ENCODE data around the gene ANO7.

Gene ANO7

DNA sequence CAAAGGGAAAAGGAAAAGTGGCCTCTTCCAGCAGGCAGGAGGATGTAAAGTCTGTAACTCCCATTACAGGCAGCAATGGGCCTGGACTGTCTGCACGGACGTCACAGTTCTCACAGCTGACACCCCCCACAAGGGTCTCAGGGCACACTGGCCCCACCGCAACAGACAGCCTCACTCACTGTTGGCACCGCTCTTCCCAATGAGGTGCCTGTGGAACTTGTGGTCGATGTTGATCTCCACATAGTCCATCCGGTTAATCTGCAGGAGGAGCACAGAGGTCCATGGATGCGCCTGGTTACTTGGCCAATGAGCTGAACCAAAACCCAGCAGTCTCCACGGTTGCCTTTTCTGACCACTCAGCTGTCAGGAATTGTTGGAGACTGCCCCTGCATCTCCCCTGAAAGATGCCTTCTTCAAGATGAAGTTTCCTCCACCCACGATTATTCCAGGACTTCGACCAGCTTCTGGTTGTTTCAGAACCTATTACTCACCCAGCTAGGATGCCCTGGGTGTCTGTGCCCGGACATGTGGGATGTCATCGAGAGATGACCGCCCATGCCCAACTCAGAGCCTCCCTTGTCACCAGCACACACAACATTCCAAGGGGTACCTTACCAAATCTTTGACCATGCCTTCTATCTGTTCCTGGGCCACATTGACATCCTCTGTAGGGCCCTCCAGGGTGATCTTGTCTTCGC is 64.5 kb downstream of the ANO7 start:
- no peak for DNase-seq (ENCODE audit: low read depth in 2 of 2)

DNA sequence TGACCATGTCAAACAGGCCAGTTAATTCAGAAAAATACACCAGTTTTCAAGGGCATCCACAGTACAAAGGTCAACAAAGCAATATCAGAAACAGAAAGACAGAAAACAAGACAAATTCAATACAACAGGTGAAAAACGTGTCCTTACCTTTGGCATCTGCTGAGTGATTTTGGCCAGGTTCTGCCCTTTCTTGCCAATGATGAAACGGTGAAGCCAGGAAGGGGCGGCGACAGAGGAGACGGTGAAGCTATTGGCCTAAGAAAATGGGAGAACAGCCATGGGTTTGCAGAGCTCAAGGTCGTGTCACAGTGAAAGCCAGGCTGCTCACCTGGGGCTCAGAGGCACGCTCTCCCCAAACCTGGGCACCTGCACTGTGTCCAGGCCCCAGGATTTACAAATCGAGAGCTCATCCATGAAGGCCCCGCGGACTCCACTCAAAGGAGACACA is 66.5 kb downstream of the ANO7 start:
- no peak for DNase-seq (ENCODE audit: low read depth in 2 of 2)

DNA sequence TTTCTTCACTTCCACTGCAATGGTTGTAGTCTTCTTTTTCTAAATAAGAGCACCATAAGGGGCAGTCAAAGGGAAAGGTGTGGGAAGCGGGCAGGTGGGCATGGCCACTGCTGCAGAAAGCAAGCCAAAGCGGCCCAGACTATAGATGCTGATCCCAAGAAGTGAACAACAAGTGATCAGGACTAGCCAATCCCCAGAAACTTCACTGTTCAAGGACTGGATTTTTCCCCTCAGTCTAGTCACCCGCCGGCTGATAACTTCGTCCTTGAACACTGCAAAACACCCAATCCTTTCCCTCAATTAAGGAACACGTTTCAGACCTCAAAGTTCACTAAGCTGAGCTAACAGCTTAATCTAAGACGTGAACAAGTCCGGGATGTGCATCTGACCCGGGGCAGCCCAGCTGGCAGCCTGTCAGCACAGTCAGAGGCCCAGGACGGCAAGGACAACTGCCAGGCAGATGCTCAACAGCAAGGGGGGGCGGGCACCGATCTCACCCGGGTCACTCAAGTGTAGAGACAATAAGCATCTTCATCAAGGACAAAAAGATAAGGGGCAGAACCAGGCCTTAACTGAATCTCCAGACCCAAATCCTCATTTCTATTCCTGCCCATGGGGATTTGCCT is 67.2 kb downstream of the ANO7 start:
- DNase-seq (ENCODE audit: low read depth in 2 of 2): no peak

DNA sequence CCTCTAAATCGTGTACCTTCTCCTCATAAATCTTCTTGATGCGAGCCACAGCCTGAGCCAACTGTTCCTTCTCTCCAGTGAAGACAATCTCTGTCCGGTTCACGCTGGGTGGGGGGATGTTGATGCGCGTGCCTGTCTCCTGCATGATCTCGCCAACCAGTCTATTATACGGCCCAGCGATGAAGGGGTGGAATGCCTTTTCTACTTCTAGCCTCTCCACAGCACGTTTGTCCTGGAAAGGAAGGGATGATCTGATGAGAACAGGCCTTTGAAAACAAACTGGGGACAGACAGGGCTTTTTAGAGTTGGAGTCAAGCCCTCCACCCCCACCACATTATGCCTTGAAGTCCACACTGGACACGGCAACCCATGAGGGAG is 67.7 kb downstream of the ANO7 start:
- DNase-seq (ENCODE audit: low read depth in 2 of 2): no peak

DNA sequence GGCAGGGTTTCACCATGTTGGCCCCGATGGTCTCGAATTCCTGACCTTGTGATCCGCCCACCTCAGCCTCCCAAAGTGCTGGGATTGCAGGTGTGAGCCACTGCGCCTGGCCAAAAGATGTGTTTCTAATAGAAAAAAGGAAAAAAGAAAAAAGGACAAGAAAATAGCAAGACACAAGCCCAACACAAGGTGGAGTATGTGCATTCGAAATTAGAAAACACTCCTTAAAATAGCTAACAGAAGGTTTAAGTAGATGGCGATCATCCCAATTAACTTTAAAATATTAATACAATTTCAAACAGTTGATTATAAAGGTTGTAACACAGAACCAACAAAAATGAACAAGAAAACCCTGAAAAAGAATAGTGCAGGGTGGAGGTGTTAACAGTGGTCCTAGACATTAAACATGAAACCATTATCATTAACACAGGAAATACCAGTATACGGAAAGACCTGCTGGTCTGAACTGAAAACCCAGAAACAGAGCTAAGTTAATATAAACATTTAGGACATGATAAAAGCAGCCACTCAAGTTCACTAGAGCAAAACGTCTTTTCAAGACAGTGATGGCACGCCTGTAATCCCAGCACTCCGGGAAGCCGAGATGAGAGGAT is 69.0 kb downstream of the ANO7 start:
- no peak for DNase-seq (ENCODE audit: low read depth in 2 of 2)

DNA sequence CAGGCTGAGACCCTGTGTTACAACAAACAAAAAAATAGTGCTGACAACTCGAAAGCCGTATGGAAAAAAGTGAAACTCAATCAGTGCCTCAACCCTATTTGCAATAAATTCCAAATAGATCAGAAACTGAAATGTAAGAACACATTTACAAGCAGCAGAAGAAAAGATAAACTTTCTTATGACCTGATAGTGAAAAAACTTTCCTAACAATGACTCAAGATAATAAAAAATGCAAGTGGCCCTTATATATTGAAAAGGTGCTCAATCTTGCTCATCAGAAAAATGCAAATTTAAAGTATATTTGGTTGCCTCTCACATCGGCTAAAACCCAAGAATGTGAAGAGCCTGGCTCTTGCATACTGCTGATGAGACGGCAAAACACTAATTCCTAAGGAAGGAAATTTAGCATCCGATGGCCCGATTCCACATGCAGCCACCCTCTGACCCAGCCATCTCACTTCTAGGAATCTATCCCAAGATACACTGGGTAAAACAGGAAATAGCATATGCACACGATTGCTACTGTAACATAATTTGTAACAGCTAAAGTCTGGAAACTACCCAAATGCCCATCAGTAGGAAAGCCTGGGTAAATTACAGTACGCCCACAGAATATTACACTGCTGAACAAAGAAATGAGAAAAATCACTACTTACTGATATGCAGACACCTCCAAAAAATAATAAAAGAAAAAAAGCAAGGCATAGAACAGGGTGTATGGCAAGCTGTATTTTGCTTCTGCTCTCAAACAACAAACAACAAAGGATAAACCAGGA is 70.2 kb downstream of the ANO7 start:
- no peak for DNase-seq (ENCODE audit: low read depth in 2 of 2)

DNA sequence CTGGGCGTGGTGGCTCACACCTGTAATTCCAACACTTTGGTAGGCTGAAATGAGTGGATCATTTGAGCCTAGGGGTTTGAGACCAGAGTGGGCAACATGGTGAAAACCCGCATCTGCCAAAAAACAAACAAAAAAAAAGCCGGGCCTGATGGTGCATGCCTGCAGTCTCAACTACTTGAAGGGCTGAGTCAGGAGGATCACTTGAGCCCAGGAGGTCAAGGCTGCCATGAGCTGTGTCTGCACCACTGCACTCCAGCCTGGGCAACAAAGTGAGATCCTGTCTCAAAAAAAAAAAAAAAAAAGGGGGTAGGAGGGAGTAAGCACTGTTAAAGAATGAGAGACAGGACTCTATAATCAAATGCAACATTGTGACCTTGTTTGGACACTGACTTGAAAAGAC is 72.4 kb downstream of the ANO7 start:
- DNase-seq (ENCODE audit: low read depth in 2 of 2): no peak

DNA sequence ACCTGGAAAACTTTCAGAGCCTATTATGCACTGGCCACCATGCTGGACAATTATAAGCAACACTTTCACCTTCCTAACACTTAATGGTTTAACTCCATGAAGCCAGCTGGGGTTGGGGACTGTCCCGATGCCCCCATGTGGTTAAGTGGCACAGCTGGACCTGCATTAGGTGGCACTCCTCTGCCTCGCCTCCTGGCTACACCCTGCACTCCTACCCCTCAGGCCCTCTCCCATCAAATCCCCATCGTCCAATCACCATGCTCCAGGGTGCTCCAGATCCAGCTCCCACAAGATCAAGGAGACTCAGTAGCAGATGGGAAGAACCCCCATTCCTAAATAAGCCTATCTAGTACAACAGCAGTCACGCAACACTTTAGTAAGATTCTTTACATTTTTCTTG is 73.2 kb downstream of the ANO7 start:
- DNase-seq (ENCODE audit: low read depth in 2 of 2): no peak

DNA sequence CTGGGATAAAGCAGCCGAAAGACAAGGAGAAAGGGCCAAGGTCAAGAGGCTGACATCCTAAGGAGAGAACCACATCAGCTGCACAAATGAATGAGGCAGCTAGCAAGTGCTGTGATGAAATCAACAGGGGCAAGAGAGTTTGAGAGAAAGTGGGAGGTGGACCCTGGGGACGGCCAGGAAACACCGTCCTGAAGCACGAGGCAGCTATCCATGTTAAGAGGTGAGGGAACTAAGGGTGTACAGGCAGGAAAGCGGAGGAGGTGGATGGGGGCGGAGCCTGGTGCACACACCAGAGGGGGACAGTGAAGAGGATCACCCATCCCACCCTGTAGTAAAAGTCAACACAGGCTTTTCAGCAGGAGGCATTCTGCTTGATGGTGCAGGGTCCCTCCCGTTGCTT is 74.6 kb downstream of the ANO7 start:
- DNase-seq (ENCODE audit: low read depth in 2 of 2): no peak

DNA sequence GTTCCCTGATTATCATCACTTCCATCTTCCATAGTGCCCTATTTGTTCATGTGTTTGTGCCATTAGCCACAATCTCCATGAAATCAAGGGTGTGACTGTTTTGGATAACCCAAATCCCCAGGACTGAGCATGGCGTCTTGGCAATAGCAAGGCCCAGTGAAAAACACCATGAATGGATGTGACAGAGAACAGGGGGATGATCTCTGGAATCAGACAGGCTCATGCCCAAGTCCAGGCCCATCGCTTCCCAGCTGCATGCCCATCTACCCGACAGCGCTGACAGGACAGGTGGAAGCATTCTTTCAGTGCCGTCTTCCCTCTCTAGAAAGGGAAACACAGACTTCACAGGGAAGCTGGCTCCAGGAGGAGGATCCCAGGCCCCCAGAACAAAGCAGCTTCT is 77.0 kb downstream of the ANO7 start:
- no peak for DNase-seq (ENCODE audit: low read depth in 2 of 2)

DNA sequence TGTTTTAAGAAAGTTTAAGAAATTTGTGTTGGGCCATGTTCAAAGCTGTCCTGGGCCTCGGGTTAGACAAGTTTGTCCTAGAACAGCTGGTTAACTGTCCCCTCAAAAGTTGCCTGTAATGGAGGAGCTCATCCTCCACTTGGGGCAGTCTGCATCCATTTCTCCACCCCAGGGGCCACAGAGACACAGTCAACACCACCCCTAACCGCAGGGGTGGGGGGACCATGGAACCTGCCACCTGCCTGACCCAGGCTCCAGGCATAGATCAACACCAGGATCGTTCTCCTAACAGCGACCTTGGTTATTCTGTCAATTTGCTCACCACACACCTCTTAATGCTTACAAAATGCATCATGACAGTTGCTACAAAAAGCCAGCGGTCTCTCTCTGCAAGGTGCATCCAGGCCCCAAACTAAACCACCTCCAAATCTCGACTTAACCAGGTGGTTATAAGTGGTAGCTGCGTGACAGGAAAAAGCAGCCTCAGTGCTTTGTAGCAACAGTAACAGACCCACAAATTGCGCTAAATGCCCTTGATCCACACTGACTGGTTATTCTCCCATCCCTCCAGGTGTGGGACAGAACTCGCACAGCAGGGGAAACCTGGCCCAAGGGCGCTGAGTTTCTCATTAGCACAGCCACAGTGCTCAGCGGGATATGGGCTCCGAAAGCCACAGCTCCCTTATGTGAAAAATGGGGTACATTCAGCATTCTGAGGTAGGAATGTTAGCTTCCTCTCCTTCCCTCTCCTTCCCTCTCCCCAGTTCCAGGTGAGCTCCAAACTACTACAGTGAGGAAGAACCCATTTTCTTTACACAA is 79.0 kb downstream of the ANO7 start:
- no peak for DNase-seq (ENCODE audit: low read depth in 2 of 2)

DNA sequence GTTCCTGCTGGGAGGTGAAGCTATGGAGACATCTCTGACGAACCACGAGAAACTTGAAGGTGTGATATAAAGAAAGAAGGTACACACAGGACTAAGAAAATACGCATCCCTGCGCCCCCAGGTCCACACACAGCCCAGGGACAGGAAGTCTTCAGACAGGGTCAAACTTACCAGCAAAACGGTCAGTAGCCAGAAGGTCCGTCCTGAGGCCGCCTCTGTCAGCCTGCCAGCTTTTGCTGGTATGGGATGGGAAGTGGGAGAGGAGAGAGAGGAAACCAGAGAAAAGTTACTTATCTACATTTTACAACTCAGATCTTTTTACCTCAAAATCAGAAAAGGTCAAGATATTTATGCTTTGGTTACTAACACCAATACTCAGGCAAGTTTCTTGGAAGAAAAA is 79.8 kb downstream of the ANO7 start:
- no peak for DNase-seq (ENCODE audit: low read depth in 2 of 2)

DNA sequence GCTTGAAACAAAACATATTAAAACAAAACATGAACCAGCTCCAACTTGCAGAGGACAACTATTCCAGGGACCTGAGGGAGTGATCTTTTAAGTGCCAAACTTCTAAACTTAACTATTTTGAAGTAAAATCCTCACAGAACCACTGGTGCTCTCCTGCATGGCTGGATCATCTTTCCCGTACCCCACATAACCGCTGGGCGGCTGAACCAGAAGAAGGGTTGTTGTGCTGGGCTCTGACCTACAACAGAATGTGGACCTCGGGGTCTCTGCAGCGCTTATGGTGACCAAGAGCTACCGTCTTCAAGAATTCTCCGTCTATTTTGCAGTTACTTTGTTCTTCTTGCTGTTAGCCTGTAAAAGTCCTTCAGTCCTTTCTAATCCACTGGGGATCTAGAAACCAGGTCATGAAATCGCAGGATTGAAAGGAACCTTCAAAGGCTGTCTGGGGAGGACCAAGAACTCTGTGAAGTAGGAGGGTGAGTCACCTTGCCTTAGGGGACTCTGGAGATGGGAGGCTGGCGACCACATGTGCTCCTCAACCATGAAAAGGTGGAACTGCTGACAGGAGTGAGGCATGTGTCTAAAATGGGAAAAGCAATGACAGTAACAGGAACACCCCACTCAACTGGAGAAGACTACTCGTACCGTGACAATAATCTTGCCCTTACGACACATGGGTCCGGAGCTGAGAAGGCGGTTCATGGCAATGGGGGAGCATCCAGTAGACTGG is 80.4 kb downstream of the ANO7 start:
- no peak for DNase-seq (ENCODE audit: low read depth in 2 of 2)

DNA sequence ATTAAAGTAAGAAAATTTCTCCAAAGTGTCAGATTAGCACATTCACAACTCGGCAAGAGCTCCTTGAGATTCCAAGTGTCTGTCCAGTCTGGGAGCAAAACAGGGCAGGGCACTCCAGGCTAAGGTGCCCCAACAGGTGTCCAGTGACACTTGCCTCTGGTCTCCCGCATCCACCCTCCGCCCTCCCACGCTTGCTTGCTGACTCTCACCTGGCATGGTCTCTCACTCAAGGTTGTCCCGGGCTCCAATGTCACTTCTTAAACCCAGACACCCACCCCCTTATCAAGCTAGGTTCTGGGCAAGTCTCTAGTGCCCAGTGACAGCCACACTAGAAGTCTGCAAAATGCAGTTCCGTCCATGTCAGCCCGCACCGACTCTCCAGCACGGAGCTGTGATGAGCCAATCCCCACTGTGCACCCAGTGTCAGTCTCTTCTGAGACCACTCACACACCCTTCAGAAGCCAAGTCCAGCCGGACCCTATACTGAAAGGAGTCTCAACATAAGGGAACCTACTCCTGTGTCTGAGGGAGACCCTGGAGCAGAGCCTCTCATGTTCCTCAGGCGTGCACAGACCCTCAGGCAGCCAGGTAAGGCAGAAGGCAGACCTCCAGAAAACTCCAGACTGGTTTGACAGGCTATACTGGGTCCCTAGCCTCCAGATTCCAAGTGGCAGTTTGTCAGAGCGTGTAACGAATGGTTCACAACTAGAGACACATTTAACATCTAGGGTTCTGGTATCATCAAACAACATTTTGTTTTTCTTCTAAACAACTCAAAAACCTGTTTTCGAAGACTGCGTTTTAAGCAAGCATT is 81.4 kb downstream of the ANO7 start:
- no peak for DNase-seq (ENCODE audit: low read depth in 2 of 2)

DNA sequence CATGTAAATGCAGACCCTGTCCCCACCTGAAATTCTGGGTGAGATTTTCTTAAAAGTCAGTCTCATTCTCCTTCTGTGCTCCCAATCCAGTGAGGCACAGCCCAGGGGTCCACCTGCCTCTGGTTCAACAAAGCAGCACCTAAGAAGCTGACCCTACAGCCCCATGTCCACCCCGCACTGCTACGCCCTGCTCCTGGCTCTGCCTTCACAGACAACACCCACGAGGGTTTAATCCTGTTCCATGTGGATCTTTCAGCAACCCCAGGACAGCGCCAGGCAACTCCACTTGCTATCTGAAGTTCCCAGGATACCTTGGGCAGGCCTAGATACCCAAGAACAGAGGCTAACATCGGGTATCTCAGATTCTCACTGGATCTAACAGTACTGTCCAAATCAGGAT is 82.1 kb downstream of the ANO7 start:
- no peak for DNase-seq (ENCODE audit: low read depth in 2 of 2)

DNA sequence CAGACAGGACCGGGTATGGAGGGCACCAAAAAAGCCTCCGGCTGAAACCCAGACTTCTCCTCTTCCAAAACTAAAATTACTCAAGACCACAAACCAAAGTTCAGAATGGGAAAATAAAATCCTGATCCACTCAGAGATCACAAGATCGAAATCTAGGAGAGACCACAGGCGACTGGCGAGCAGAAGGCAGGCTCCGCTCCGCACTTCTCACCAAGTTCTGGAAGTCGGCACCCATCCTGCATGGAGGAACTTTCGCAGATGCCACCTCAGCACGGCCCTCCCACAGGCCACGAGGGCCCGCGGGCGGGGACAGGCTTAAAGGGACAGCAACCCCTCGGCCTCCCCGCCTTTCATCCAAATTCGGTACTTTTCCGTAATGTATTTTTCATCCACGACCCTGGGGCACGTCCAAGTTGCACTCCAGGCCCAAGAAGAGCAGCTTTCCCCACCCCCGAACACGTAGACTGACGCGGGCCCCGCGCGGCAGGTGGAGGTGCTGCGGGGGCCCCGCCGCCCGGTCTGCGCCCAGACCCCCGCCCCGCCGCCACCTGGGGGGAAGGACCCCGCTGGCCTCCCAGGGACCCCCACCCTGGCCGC is 83.3 kb downstream of the ANO7 start:
- DNase-seq (ENCODE audit: low read depth in 2 of 2): peak; percentile 28 to 39

DNA sequence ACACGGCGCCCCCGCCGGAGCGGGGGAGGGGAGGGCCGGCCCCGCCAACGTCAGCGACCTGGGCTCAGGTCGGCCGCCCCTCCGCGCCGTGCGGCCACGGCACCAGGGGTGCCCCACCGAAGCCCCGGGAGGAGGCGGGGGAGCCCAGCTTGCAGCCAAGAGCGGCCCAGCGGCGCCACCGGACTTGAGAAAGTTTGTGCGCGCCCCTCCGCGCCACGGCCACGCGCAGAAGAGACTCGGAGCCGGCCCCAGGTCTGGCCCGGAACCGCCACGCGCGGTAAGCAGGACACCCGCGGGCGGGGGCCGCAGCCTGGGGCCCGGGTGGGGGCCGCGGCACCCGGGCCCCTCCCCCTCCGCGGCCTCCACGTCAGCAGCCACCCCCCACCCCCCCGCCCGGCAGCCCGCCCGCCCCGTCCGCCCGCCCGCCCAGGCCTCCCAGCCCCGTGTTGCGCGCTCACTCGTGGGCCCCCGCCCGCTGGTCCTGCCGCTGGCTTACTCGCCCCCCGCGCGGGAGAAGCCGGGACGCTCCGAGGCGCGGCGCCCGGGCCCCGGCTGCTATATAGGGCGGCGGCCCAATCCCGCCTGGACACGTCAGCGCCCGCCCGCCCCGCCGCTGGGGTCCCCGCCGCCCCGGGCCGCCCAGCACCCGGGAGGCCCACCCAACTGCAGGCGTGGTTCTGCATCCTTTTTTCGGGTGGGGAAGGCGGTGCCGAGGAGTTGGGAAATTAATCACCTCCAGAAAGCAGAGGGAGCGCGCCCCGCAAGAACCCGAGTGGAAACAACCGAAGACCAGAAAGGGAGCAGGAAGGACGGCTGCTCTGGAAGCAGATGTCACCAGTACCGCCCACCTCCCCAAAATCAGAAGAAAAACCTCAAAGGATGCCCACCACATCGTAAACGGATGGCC is 84.1 kb downstream of the ANO7 start:
- DNase-seq (ENCODE audit: low read depth in 2 of 2): peak; percentile 7 to 10

DNA sequence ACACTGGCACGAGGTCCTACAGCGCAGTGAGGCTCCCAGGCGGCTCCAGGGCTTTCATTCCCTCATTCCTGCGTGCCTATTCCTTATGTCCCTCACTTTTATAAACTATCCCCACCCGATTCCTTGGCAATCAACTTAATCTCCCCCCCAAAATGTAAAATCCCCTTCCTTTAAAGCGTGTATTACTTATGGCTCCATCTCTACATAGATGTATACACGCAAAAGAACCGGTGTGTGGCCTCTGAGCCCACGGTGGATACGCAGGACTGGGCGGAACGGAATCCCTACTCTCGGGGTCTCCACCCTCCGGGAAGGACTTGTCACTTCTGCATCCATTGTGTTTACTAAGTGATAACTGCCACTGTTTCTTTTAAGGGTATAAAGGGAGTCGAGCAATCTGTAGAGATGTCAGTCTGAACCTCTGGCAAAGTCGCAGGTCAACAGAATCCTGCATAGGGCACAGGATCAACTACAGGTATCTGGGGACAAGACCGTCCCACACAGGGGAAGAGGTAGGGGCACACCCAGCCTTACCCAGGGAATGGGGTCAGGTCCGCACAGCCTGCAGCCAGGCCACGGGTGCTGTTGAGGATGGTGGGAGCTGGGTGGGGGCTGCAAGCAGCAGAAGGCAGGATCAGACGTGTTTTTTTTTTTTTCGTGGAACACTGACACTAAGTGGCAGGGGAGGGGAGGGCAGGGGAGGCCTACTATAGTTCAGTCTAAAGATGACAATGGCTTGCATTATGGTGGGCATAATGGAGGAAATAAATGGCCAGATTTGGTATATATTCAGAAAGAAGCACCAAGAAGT is 84.9 kb downstream of the ANO7 start:
- no peak for DNase-seq (ENCODE audit: low read depth in 2 of 2)
